Upper lobe of left lung (tissue), 4 donors: ENCODE results near the gene GNG7.

ENCODE experiments used
- POLR2A ChIP-seq, 4 donors: fragments of 450-650 bp; IDR thresholded peaks; one replicate each; pipeline ENCODE4 v1.5.1; 2016 to 2017; ENCODE audit warnings: antibody characterized with exemption in 4 of 4, mild to moderate bottlenecking in 2 of 4
- TF ChIP-seq, protein P1 (sequence below), 6 experiments: fragments of 450-650 bp in 4 of 6; fragments of 200-600 bp in 2 of 6; sonication (generic) in 2 of 6; IDR thresholded peaks; one replicate each; pipeline ENCODE4 v1.5.1; 2016 to 2019; ENCODE audit warnings: antibody characterized with exemption in 6 of 6

DNA sequence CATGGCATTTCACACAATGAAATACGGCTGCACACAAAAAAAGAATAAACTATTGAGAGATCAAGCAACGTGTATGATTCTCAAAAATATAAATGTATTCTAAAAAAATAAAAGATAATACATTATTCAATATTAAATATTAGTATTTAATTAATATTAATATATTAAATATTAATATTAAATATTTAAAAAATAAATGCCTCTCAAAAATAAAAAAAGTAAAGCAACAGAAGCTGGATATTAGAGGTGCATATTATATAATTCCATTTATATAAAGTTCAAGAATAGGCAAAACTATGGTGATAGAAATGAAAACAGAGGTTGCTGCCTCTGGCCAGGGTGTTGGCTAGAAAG is 169.4 kb downstream of the GNG7 start:
- TF ChIP-seq, protein P1, sequence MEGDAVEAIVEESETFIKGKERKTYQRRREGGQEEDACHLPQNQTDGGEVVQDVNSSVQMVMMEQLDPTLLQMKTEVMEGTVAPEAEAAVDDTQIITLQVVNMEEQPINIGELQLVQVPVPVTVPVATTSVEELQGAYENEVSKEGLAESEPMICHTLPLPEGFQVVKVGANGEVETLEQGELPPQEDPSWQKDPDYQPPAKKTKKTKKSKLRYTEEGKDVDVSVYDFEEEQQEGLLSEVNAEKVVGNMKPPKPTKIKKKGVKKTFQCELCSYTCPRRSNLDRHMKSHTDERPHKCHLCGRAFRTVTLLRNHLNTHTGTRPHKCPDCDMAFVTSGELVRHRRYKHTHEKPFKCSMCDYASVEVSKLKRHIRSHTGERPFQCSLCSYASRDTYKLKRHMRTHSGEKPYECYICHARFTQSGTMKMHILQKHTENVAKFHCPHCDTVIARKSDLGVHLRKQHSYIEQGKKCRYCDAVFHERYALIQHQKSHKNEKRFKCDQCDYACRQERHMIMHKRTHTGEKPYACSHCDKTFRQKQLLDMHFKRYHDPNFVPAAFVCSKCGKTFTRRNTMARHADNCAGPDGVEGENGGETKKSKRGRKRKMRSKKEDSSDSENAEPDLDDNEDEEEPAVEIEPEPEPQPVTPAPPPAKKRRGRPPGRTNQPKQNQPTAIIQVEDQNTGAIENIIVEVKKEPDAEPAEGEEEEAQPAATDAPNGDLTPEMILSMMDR (IDR thresholded peaks at IDR 0.05): no peak
- no peak for TF ChIP-seq POLR2A (IDR thresholded peaks at IDR 0.05)
